Measurements from ENCODE around the gene MYL1.

The MYL1 gene

DNA sequence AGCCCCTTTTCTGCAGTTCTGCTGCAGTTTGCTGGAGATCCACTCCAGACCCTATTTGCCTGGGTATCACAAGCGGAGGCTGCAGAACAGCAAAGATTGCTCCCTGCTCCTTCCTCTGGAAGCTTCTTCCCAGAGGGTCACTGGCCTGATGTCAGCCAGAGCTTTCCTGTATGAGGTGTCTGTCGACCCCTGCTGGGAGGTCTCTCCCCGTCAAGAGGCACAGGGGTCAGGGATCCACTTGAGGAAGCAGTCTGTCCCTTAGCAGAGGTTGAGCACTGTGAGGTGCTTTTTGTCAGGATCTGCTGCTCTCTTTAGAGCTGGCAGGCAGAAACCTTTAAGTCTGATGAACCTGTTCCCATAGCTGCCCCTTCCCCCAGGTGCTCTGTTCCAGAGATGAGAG, 42.0 kb upstream of the MYL1 start:
- Histone ChIP-seq H2BK5ac (ENCODE audit: low read depth, low read length, poor library complexity) (no peak overlapping the region), H3K18ac (ENCODE audit: low read length) (no peak overlapping the region), H2AFZ (ENCODE audit: insufficient read depth, low read length, poor library complexity) (no peak overlapping the region), H3K9me3 (ENCODE audit: insufficient read depth, low read depth, low read length) (no peaks in the 10 kb centered on the region), H3K23ac (ENCODE audit: low read length) (no peak overlapping the region), H3K4me1 (ENCODE audit: control insufficient read depth in 1 of 2, insufficient read depth in 2 of 2, low read length in 2 of 2) (no peaks in the 10 kb centered on the region), H3K36me3 (ENCODE audit: control insufficient read depth in 1 of 2, insufficient read depth in 2 of 2, low read length in 2 of 2) (no peaks in the 10 kb centered on the region), H3K79me1 (ENCODE audit: low read length) (no peaks in the 10 kb centered on the region), H2AK5ac (ENCODE audit: low read length) (no peak overlapping the region), H3K27me3 (ENCODE audit: insufficient read depth, low read length) (no peaks in the 10 kb centered on the region), H4K91ac (ENCODE audit: low read depth, low read length) (no peak overlapping the region), H3K14ac (ENCODE audit: low read length) (no peak overlapping the region), H3K4me2 (ENCODE audit: low read length) (no peak overlapping the region), H3K79me2 (ENCODE audit: control insufficient read depth, insufficient read depth, low read length, poor library complexity) (no peaks in the 10 kb centered on the region), H3K9ac (ENCODE audit: low read length) (no peak overlapping the region), H2BK12ac (ENCODE audit: low read length) (no peak overlapping the region), H2BK120ac (ENCODE audit: insufficient read depth, low read length, poor library complexity) (no peak overlapping the region), H3K4me3 (ENCODE audit: low read depth, low read length) (no peak overlapping the region), H3K27ac (ENCODE audit: low read depth, low read length) (no peak overlapping the region), H4K8ac (ENCODE audit: low read depth, low read length) (no peak overlapping the region), H4K12ac (ENCODE audit: low read depth, low read length) (no peak overlapping the region), H3K4ac (ENCODE audit: low read depth, low read length) (no peak overlapping the region)
- no peak for DNase-seq
- no CpG with 5 or more reads among the region's 3 CpGs for WGBS (ENCODE audit: extremely low coverage, insufficient coverage, insufficient read length)

- H2BK120ac ChIP-seq (ENCODE audit: insufficient read depth, low read length, poor library complexity) = no peak overlapping the region
- no peak overlapping the region for H4K12ac ChIP-seq (ENCODE audit: low read depth, low read length)
- no peak overlapping the region for H4K91ac ChIP-seq (ENCODE audit: low read depth, low read length)
- no peak overlapping the region for H4K8ac ChIP-seq (ENCODE audit: low read depth, low read length)
- H3K79me1 ChIP-seq (ENCODE audit: low read length) = no peaks in the 10 kb centered on the region
- no peak overlapping the region for H3K23ac ChIP-seq (ENCODE audit: low read length)
- H3K9ac ChIP-seq (ENCODE audit: low read length) = no peak overlapping the region
- H2AK5ac ChIP-seq (ENCODE audit: low read length) = no peak overlapping the region
- H2BK12ac ChIP-seq (ENCODE audit: low read length) = no peak overlapping the region
- no peaks in the 10 kb centered on the region for H3K27me3 ChIP-seq (ENCODE audit: insufficient read depth, low read length)
- H3K79me2 ChIP-seq (ENCODE audit: control insufficient read depth, insufficient read depth, low read length, poor library complexity) = no peaks in the 10 kb centered on the region
- no peak overlapping the region for H3K4me3 ChIP-seq (ENCODE audit: low read depth, low read length)
- H3K14ac ChIP-seq (ENCODE audit: low read length) = no peak overlapping the region
- no peak overlapping the region for H2BK5ac ChIP-seq (ENCODE audit: low read depth, low read length, poor library complexity)
- H3K4ac ChIP-seq (ENCODE audit: low read depth, low read length) = no peak overlapping the region
- no peaks in the 10 kb centered on the region for H3K9me3 ChIP-seq (ENCODE audit: insufficient read depth, low read depth, low read length)
- no peak for DNase-seq
- WGBS (ENCODE audit: extremely low coverage, insufficient coverage, insufficient read length) = no CpG with 5 or more reads among the region's 2 CpGs
- H3K18ac ChIP-seq (ENCODE audit: low read length) = no peak overlapping the region
- H3K4me2 ChIP-seq (ENCODE audit: low read length) = no peak overlapping the region
- no peak overlapping the region for H2AFZ ChIP-seq (ENCODE audit: insufficient read depth, low read length, poor library complexity)
- H3K4me1 ChIP-seq (ENCODE audit: control insufficient read depth in 1 of 2, insufficient read depth in 2 of 2, low read length in 2 of 2) = no peaks in the 10 kb centered on the region
- no peaks in the 10 kb centered on the region for H3K36me3 ChIP-seq (ENCODE audit: control insufficient read depth in 1 of 2, insufficient read depth in 2 of 2, low read length in 2 of 2)
- no peak overlapping the region for H3K27ac ChIP-seq (ENCODE audit: low read depth, low read length)
Measured at GRCh38 chr2:210337159-210337558, 22.2 kb upstream of the MYL1 start.

GRCh38 chr2:210324906-210325305, 9.9 kb upstream of the MYL1 start:
- H2BK120ac ChIP-seq (ENCODE audit: insufficient read depth, low read length, poor library complexity) = no peak overlapping the region
- no peaks in the 10 kb centered on the region for H3K27me3 ChIP-seq (ENCODE audit: insufficient read depth, low read length)
- no peaks in the 10 kb centered on the region for H3K79me2 ChIP-seq (ENCODE audit: control insufficient read depth, insufficient read depth, low read length, poor library complexity)
- no peak overlapping the region for H3K4ac ChIP-seq (ENCODE audit: low read depth, low read length)
- H2BK12ac ChIP-seq (ENCODE audit: low read length) = no peak overlapping the region
- no peak overlapping the region for H4K12ac ChIP-seq (ENCODE audit: low read depth, low read length)
- no peak for DNase-seq
- H3K36me3 ChIP-seq (ENCODE audit: control insufficient read depth in 1 of 2, insufficient read depth in 2 of 2, low read length in 2 of 2) = no peaks in the 10 kb centered on the region
- H3K4me2 ChIP-seq (ENCODE audit: low read length) = no peak overlapping the region
- no peak overlapping the region for H3K18ac ChIP-seq (ENCODE audit: low read length)
- H3K79me1 ChIP-seq (ENCODE audit: low read length) = no peaks in the 10 kb centered on the region
- no peaks in the 10 kb centered on the region for H3K4me1 ChIP-seq (ENCODE audit: control insufficient read depth in 1 of 2, insufficient read depth in 2 of 2, low read length in 2 of 2)
- no peak overlapping the region for H2AFZ ChIP-seq (ENCODE audit: insufficient read depth, low read length, poor library complexity)
- H3K23ac ChIP-seq (ENCODE audit: low read length) = no peak overlapping the region
- no peaks in the 10 kb centered on the region for H3K9me3 ChIP-seq (ENCODE audit: insufficient read depth, low read depth, low read length)
- WGBS (ENCODE audit: extremely low coverage, insufficient coverage, insufficient read length) = no CpG with 5 or more reads among the region's 9 CpGs
- H4K91ac ChIP-seq (ENCODE audit: low read depth, low read length) = no peak overlapping the region
- no peak overlapping the region for H3K9ac ChIP-seq (ENCODE audit: low read length)
- H4K8ac ChIP-seq (ENCODE audit: low read depth, low read length) = no peak overlapping the region
- no peak overlapping the region for H3K27ac ChIP-seq (ENCODE audit: low read depth, low read length)
- H3K14ac ChIP-seq (ENCODE audit: low read length) = no peak overlapping the region
- no peak overlapping the region for H2BK5ac ChIP-seq (ENCODE audit: low read depth, low read length, poor library complexity)
- no peak overlapping the region for H2AK5ac ChIP-seq (ENCODE audit: low read length)
- H3K4me3 ChIP-seq (ENCODE audit: low read depth, low read length) = no peak overlapping the region

DNA sequence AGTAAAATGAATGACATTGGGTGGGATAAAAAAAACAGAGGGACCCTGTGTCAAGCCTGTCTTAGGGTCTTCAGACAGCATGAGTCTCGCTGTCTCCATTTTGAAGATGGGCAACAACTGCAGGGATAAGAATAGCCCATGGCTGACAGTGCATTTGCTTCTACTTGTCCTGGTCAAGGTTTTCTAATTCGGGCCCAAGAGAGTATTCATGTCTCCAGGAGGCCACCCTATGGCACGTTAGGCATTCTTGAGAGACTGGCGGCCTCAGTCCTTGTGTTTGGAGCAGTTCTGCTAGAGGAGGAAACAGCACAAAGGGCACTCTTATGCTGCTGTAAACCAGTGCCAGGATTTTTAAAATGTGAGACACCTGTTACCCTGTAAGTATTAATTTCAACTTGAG, 9.5 kb upstream of the MYL1 start:
- no peak overlapping the region for H2BK120ac ChIP-seq (ENCODE audit: insufficient read depth, low read length, poor library complexity)
- H2AK5ac ChIP-seq (ENCODE audit: low read length) = no peak overlapping the region
- no peak overlapping the region for H3K4ac ChIP-seq (ENCODE audit: low read depth, low read length)
- no peaks in the 10 kb centered on the region for H3K79me1 ChIP-seq (ENCODE audit: low read length)
- H3K4me2 ChIP-seq (ENCODE audit: low read length) = no peak overlapping the region
- H4K91ac ChIP-seq (ENCODE audit: low read depth, low read length) = no peak overlapping the region
- H2BK5ac ChIP-seq (ENCODE audit: low read depth, low read length, poor library complexity) = no peak overlapping the region
- no peak overlapping the region for H3K23ac ChIP-seq (ENCODE audit: low read length)
- no peak for DNase-seq
- no peak overlapping the region for H3K9ac ChIP-seq (ENCODE audit: low read length)
- no peak overlapping the region for H3K14ac ChIP-seq (ENCODE audit: low read length)
- H3K36me3 ChIP-seq (ENCODE audit: control insufficient read depth in 1 of 2, insufficient read depth in 2 of 2, low read length in 2 of 2) = no peaks in the 10 kb centered on the region
- no peak overlapping the region for H2BK12ac ChIP-seq (ENCODE audit: low read length)
- no peaks in the 10 kb centered on the region for H3K4me1 ChIP-seq (ENCODE audit: control insufficient read depth in 1 of 2, insufficient read depth in 2 of 2, low read length in 2 of 2)
- no peak overlapping the region for H4K12ac ChIP-seq (ENCODE audit: low read depth, low read length)
- H3K27ac ChIP-seq (ENCODE audit: low read depth, low read length) = no peak overlapping the region
- H2AFZ ChIP-seq (ENCODE audit: insufficient read depth, low read length, poor library complexity) = no peak overlapping the region
- H3K79me2 ChIP-seq (ENCODE audit: control insufficient read depth, insufficient read depth, low read length, poor library complexity) = no peaks in the 10 kb centered on the region
- H3K9me3 ChIP-seq (ENCODE audit: insufficient read depth, low read depth, low read length) = no peaks in the 10 kb centered on the region
- no CpG with 5 or more reads among the region's 4 CpGs for WGBS (ENCODE audit: extremely low coverage, insufficient coverage, insufficient read length)
- no peak overlapping the region for H4K8ac ChIP-seq (ENCODE audit: low read depth, low read length)
- H3K18ac ChIP-seq (ENCODE audit: low read length) = no peak overlapping the region
- no peak overlapping the region for H3K4me3 ChIP-seq (ENCODE audit: low read depth, low read length)
- H3K27me3 ChIP-seq (ENCODE audit: insufficient read depth, low read length) = no peaks in the 10 kb centered on the region
